GM21447 (cell line): ENCODE measurements around the gene NEK2.

Experiments used
- ATAC-seq: cut with Tn5 transposase; IDR thresholded peaks from one replicate; pipeline ENCODE4 v1.9.1; 2021; ENCODE audit not compliant: unreplicated experiment

NEK2 gene

DNA sequence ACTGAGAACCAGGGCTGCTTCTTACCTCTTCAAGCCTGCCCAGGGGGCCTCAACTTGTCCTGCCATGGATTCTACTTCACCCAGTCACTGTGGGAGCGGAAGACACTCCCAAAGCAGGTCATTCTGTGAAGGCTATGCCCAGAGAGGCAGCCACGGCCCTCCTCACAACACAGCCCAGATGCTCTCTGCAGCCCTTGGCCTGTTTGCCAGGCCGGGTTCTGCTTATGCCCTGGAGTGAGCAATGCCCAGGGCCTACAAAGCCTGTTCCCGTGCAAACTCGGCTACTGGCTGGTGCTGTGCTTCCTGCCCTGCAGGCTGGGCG is 62.7 kb downstream of the NEK2 start:
- no peak for ATAC-seq
